Right cardiac atrium (tissue), 5 donors: ENCODE results near the gene PRR12. TPM values are rescaled to one million over a fixed set of nuclear protein-coding genes. Genes with fewer than 3 reads are reported as not detected.

Experiments
- ATAC-seq, 2 donors: fragments of 200-7000 bp; cut with Tn5 transposase; one replicate each; pipeline versions ENCODE4 v1.8.0 to v1.9.1; 2020; ENCODE audit warnings: moderate library complexity in 2 of 2, mild to moderate bottlenecking in 1 of 2
- DNase-seq, 3 donors: peaks; one replicate each; pipeline ENCODE4 v3.0.0-alpha.2; 2020
- H3K27ac ChIP-seq: one replicate; pipeline ENCODE4 v1.5.1; 2013; ENCODE audit warnings: mild to moderate bottlenecking, low read length, control low read depth, moderate library complexity
- H3K27me3 ChIP-seq: one replicate; pipeline ENCODE4 v1.6.1; 2013; ENCODE audit not compliant: control insufficient read depth, insufficient read depth
- H3K4me1 ChIP-seq: one replicate; pipeline ENCODE4 v1.6.1; 2013; ENCODE audit warnings: low read length; ENCODE audit not compliant: control insufficient read depth, insufficient read depth
- H3K4me3 ChIP-seq: one replicate; pipeline ENCODE4 v1.5.1; 2013; ENCODE audit warnings: low read length, control low read depth
- H3K9me3 ChIP-seq: one replicate; pipeline ENCODE4 v1.6.1; 2013; ENCODE audit warnings: low read length; ENCODE audit not compliant: control insufficient read depth
- WGBS: extraction: QIAGEN DNeasy Blood & Tissue Kit; methylation state at CpG from one replicate; pipeline ENCODE4 v1.1.7; 2013; 5-methylcytosine and 5-hydroxymethylcytosine counted together
- intact Hi-C, 4 donors: fragments of 100-400 bp; cut with DNase I; formaldehyde crosslinking; loops; one replicate each; pipeline versions ENCODE4 v1.11.0 to v1.14.0; 2022 to 2023
- polyA plus RNA-seq: library from polyadenylated mRNA; stranded (reverse); fragments of 200-250 nt; gene quantifications from one replicate; pipeline ENCODE4 v1.2.3, GENCODE V29; 2013
- total RNA-seq, 4 donors: library from RNA; stranded (reverse); fragmentation: NEBNext Ultra II Directional; extraction: Animal tissue kit (Norgen Biotek cat#: 25700); gene quantifications; one replicate each; pipeline ENCODE4 v1.2.1, GENCODE V29; 2021
- donor health status: healthy with polysubstance abuse.
- donor health status: DM: no; HTN: yes; CAD: no.
- donor health status: DM: no; HTN: no; CAD: no.
- donor health status: DM: no; HTN: yes; CAD: no; lungs with severe emphysema.
- donor health status: DM: yes; HTN: yes; CAD: no.

Gene PRR12
- total and polyA plus RNA-seq, 5 donors: 9.8 to 19.9 (median 16.6) TPM

DNA sequence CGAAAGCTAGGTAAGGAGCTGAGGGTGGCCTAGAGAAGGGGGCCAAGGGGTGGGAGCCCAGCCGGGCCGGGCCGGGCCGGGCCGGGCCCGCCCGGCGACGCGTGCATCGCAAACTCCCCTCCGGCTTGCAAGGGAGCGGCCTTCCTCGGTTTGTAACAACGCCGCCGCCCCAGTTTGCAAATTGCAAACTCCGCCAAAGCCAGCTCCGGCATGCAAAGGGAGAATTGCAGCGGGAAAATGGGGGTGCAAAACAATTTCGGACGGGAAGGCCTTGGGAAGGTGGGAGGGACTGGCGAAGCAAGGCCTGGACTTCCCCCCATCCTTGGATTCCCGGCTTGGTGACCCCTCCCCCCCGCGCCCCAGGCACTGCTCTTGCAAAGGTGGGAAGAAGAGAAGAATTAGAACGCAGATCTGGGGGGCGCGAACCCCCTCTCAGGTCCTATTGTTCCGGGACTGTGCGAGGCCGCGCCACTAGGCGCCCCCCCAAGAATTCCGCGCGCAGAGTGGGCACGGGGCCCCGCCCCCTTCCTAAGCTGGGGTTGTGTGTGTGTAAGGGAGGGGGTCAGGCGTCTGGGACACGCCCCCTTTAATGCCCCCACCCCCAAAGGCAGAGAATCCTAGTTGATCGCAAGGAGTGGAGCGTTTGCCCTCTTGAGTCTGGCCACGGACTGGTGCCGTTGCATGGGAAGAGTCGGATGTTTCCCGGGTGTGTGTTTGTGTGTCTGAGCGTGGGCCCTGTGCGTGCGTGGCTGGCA is 926 bp downstream of the PRR12 start:
- no peak for ATAC-seq

DNA sequence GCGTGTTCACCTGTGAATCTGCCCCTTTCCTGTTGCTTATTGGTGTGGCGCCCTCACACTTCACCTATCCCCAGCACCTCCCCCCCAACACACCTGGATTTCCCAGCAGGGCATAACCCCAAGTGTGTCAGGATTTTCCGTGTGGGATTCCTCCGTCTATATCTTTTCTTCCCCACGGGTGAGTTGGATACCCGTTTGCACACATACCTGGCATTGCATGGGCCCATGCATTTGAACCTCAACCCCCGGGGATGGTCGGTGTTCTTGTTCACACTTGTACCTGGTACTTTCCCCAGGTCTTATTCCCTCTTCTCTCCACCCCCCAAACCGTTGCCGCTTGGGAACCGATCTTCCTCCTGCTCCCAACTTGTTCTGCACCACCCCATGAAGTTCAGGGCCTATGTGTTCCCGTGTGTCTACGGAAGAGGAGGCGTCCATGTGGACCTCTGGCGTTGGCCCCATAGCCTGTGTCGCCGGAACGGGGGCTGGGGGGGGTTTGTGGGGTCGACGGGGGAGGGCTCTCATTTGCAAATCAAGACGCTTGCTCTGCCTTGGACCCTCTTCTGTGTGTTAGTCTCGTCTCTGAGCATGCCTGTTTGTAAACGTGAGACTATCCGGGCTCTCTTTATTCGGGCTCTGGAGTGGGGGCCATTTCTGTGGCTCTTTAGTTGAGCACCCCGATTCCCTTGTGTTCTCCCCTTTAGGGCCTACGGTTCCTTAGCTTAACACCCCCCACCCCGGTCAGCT is 1.7 kb downstream of the PRR12 start:
- intact Hi-C loops: loop anchor here in 2 of 4 donors (5.0 to 10.0 kb wide), 3 partner anchors 45 to 82 kb away; partner anchors contain the start of genes BCL2L12 (in 1 of the 2), IRF3 (in 1 of the 2) and PRMT1 (in 1 of the 2)
- H3K27me3 ChIP-seq: no peaks in the 10 kb centered on the region
- 6% methylated on average over 28 of the region's 28 CpGs for WGBS
- DNase-seq (peak in 1 of 3 donors; percentile 60), ATAC-seq (no peak)
- H3K4me3 ChIP-seq: peak overlapping the region; percentile 98
- H3K9me3 ChIP-seq: no peaks in the 10 kb centered on the region
- H3K27ac ChIP-seq: peak overlapping the region; percentile 9
- H3K4me1 ChIP-seq: peaks cover 5% of the 10 kb centered on the region

More for the DNA sequence above, 926 bp downstream of the PRR12 start:
- Histone ChIP-seq H3K9me3 (no peaks in the 10 kb centered on the region), H3K27ac (peak overlapping the region; percentile 79), H3K4me1 (peaks cover 5% of the 10 kb centered on the region), H3K27me3 (no peaks in the 10 kb centered on the region), H3K4me3 (peak overlapping the region; percentile 98)
- intact Hi-C loops: loop anchor here in 2 of 4 donors (5.0 to 10.0 kb wide), 3 partner anchors 45 to 83 kb away; partner anchors contain the start of genes BCL2L12 (in 1 of the 2), IRF3 (in 1 of the 2) and PRMT1 (in 1 of the 2)
- under 1% methylated on average over 51 of the region's 51 CpGs for WGBS
- DNase-seq: peak; percentile 46 to 85 (median 80)

DNA sequence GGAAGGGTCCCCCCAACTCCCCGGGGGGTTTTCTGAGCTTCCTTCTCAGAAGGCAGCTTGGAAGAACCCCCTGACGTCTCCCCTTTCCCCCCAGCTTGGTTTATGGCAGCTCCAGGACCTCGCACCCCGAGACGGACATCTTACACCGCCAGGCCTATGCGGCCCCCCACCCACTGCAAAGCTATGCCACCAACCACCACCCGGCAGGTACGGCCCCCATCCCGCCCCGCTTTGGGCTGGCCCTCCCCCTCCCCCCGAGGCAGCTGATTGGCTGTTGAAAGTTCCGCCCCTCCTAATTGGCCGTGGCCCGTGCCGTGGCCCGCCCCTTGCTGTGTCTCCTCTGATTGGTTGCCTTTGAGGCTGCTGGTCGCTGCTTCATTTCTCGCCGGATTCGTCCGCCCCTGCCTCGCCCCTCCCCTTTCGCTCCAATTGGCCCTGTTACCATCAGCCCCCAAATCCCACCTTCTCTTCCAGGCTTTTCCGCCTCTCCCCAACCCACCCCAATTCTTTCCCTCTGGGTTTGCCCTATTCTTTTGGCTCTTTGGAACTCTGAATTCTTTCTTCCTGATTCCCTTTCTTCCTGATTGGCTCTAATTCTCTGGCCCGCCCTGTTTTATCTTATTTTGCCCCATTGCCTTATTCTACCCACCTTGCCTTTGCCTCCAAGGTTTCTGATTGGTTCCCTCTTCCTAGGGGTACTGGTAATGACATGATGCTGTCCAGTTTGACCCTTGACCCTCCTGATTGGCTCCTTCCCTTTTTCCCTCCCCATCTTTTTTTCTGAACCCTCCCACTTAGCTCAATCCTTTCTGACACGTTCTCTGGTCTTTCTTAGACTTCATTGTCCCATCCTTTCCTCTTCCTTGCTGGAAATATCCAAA is 2.5 kb downstream of the PRR12 start:
- peak overlapping the region; percentile 80 for H3K27ac ChIP-seq
- WGBS: 8% methylated on average over 27 of the region's 27 CpGs
- peak overlapping the region; percentile 12 for H3K4me3 ChIP-seq
- H3K9me3 ChIP-seq: no peaks in the 10 kb centered on the region
- ATAC-seq (peak; percentile 72 to 75), DNase-seq (peak; percentile 95 to 97 (median 97))
- no peaks in the 10 kb centered on the region for H3K27me3 ChIP-seq
- peaks cover 5% of the 10 kb centered on the region for H3K4me1 ChIP-seq
- intact Hi-C loops: loop anchor here in 2 of 4 donors (5.0 to 10.0 kb wide), 3 partner anchors 44 to 81 kb away; partner anchors contain the start of genes BCL2L12 (in 1 of the 2), IRF3 (in 1 of the 2) and PRMT1 (in 1 of the 2)

DNA sequence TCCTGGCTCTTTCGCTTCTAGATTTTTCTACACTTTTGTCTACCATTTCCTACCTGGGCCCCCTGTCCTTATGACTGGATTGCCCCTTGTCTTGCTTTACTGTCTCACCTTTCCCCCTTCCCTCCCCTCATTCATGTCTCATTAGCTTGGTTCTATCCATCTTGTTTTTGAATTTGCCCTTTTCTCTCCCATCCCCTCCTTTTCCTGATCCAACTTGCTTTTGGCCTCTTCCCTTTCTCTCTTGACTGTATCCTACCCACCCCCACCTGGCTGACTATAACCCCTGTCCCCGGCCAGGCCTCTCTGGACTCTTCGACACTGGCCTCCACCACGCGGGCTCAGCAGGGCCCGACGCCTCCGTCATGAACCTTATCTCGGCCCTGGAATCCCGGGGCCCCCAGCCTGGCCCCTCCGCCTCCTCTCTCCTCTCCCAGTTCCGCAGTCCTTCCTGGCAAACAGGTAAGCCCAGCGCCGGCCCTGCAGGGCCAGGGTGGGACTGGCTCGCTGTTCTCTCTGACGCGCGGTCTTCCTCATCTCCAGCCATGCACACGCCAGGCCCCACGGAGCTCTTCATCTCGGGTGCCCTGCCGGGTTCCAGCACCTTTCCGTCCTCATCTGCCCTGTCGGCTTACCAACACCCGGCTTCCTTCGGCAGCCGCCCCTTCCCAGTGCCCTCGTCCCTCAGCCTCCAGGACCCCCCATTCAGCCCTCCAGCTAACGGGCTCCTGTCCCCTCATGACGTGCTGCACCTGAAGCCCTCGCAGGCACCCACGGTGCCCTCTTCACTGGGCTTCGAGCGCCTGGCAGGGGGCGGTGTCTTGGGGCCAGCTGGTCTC is 3.4 kb downstream of the PRR12 start:
- DNase-seq: peak in 2 of 3 donors; percentile 54 to 61
- 81% methylated on average over 35 of the region's 35 CpGs for WGBS
- intact Hi-C loops: loop anchor here in 2 of 4 donors (5.0 to 10.0 kb wide), 3 partner anchors 43 to 80 kb away; partner anchors contain the start of genes BCL2L12 (in 1 of the 2), IRF3 (in 1 of the 2) and PRMT1 (in 1 of the 2)

DNA sequence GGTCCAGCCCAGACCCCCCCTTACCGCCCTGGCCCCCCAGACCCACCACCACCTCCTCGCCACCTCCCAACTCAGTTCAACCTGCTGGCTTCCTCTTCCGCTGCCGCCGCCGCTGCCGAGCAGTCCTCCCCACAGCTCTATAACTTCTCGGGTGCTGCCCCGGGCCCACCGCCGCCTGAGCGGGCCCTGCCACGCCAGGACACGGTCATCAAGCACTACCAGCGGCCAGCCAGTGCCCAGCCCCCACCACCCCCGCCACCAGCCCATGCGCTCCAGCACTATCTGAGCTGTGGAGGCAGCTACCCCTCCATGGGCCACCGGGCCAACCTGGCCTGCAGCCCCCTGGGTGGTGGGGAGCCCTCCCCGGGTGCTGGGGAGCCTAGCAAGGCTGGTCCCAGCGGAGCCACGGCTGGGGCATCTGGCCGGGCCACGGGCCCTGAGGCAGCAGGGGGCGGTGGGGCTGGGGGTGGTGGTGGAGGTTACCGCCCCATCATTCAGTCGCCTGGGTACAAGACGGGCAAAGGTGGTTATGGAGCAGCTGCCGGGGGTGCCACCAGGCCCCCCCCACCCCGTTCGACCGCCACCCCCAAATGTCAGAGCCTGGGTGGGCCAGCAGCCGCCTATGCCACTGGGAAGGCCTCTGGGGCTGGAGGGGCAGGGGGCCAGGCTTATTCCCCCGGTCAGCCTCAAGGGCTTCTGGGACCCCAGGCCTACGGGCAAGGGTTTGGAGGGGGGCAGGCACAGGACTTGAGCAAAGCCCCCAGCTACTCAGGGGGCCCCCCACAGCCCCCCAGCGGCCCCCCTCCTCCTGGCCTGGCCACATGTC is 4.2 kb downstream of the PRR12 start:
- Histone ChIP-seq H3K27me3 (no peaks in the 10 kb centered on the region), H3K27ac (no peak overlapping the region), H3K9me3 (no peaks in the 10 kb centered on the region), H3K4me3 (no peak overlapping the region), H3K4me1 (peaks cover 5% of the 10 kb centered on the region)
- DNase-seq (peak in 2 of 3 donors; percentile 46 to 66), ATAC-seq (no peak)
- 92% methylated on average over 35 of the region's 35 CpGs for WGBS
- intact Hi-C loops: loop anchor here in 2 of 4 donors (5.0 to 10.0 kb wide), 3 partner anchors 42 to 80 kb away; partner anchors contain the start of genes BCL2L12 (in 1 of the 2), IRF3 (in 1 of the 2) and PRMT1 (in 1 of the 2)

More for the DNA sequence above, 3.4 kb downstream of the PRR12 start:
- no peaks in the 10 kb centered on the region for H3K27me3 ChIP-seq
- H3K4me3 ChIP-seq: no peak overlapping the region
- H3K9me3 ChIP-seq: no peaks in the 10 kb centered on the region
- H3K27ac ChIP-seq: no peak overlapping the region
- peaks cover 5% of the 10 kb centered on the region for H3K4me1 ChIP-seq
- no peak for ATAC-seq

DNA sequence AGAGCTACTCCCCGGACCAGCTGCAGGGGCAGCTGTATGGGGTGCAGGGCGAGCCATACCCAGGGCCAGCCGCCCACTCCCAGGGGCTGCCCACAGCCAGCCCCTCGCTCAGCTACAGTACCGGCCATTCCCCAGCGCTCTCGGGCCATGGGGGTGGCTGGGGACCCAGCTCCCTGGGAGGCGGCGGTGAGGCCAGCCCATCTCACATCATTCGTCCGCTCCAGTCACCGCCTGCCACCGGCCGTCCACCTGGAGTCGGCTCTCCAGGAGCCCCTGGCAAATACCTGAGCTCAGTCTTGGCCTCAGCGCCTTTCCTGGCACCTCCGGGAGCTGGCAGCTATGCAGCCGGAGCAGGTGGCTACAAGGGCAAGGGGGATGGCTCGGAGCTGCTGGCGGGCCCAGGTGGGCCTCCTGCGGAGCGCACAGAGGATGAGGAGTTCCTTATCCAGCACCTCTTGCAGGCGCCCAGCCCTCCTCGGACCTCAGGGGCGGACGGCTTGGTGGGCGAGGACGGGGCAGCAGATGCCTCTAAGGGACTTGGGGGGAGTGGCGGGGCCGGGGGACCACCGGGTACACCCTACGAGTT is 4.9 kb downstream of the PRR12 start:
- WGBS: 91% methylated on average over 32 of the region's 32 CpGs
- intact Hi-C loops: loop anchor here in 2 of 4 donors (10.0 kb wide), 2 partner anchors 69 to 79 kb away; partner anchors contain the start of genes BCL2L12 (in 1 of the 2), IRF3 (in 1 of the 2) and PRMT1 (in 1 of the 2)

DNA sequence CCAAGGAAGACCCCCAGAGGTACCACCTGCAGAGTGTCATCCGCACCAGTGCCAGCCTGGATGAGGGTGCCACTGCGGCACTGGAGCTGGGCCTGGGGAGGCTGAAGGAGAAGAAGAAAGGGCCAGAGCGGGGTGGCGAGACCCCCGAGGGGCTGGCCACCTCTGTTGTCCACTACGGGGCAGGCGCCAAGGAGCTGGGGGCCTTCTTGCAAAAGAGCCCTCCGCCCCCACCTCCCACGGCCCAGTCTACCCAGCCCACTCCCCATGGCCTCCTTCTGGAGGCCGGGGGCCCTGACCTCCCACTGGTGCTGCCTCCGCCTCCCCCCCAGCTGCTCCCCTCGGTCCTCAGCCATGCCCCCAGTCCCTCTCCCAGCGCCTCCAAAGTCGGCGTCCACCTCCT is 5.4 kb downstream of the PRR12 start:
- Histone ChIP-seq H3K9me3 (no peaks in the 10 kb centered on the region), H3K27ac (no peak overlapping the region), H3K4me1 (peaks cover 5% of the 10 kb centered on the region), H3K4me3 (no peak overlapping the region), H3K27me3 (no peaks in the 10 kb centered on the region)
- no peak for ATAC-seq
- intact Hi-C loops: loop anchor here in 2 of 4 donors (10.0 kb wide), 2 partner anchors 68 to 78 kb away; partner anchors contain the start of genes BCL2L12 (in 1 of the 2), IRF3 (in 1 of the 2) and PRMT1 (in 1 of the 2)
- DNase-seq: peak in 1 of 3 donors; percentile 34
- WGBS: 94% methylated on average over 15 of the region's 15 CpGs

More for the DNA sequence above, 4.9 kb downstream of the PRR12 start:
- H3K9me3 ChIP-seq: no peaks in the 10 kb centered on the region
- ATAC-seq: no peak
- peak in 1 of 3 donors; percentile 64 for DNase-seq
- no peak overlapping the region for H3K4me3 ChIP-seq
- H3K27me3 ChIP-seq: no peaks in the 10 kb centered on the region
- peaks cover 5% of the 10 kb centered on the region for H3K4me1 ChIP-seq
- no peak overlapping the region for H3K27ac ChIP-seq

DNA sequence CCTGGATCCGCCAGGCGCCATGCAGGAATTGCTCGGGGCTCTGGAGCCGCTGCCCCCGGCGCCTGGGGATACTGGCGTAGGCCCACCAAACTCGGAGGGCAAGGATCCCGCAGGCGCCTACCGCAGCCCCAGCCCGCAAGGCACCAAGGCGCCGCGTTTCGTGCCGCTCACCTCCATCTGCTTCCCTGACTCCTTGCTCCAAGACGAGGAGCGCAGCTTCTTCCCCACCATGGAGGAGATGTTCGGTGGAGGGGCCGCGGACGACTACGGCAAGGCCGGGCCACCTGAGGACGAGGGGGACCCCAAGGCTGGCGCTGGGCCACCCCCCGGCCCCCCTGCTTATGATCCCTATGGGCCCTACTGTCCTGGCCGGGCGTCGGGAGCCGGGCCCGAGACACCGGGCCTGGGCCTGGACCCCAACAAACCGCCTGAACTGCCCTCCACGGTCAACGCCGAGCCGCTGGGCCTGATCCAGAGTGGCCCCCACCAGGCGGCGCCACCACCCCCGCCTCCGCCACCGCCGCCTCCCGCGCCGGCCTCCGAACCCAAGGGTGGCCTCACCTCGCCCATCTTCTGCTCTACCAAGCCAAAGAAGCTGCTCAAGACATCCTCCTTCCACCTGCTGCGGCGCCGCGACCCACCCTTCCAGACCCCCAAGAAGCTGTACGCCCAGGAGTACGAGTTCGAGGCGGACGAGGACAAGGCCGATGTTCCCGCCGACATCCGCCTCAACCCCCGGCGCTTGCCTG is 6.1 kb downstream of the PRR12 start:
- intact Hi-C loops: loop anchor here in 2 of 4 donors (10.0 kb wide), 2 partner anchors 68 to 78 kb away; partner anchors contain the start of genes BCL2L12 (in 1 of the 2), IRF3 (in 1 of the 2) and PRMT1 (in 1 of the 2)
- whole genome bisulfite sequencing: 95% methylated on average over 65 of the region's 65 CpGs
- no peaks in the 10 kb centered on the region for H3K27me3 ChIP-seq
- DNase-seq (peak in 1 of 3 donors; percentile 41), ATAC-seq (no peak)
- H3K27ac ChIP-seq: no peak overlapping the region
- no peaks in the 10 kb centered on the region for H3K9me3 ChIP-seq
- peaks cover 5% of the 10 kb centered on the region for H3K4me1 ChIP-seq
- no peak overlapping the region for H3K4me3 ChIP-seq
